ENCODE measurements around the gene ADAMTS7.
"Not testable (repeated sequence)": the region's sequence is repeated elsewhere in the genome, so short reads cannot be mapped to it uniquely, and the experiment has no call there.

ADAMTS7 gene

GRCh38 chr15:78752492-78753358 lies 58.5 kb downstream of the ADAMTS7 start:
- no peak for DNase-seq (ENCODE audit: low spot score)

GRCh38 chr15:78751602-78751979 lies 59.7 kb downstream of the ADAMTS7 start:
- no peak for DNase-seq (ENCODE audit: low spot score)

GRCh38 chr15:78750974-78751601 lies 60.2 kb downstream of the ADAMTS7 start:
- peak; percentile 94 for DNase-seq (ENCODE audit: low spot score)

- DNase-seq (ENCODE audit: low spot score) = no peak
Observed at GRCh38 chr15:78750566-78750965, 60.7 kb downstream of the ADAMTS7 start.

GRCh38 chr15:78749831-78750230 lies 61.4 kb downstream of the ADAMTS7 start:
- DNase-seq (ENCODE audit: low spot score) = no peak

GRCh38 chr15:78747877-78748276 lies 63.4 kb downstream of the ADAMTS7 start:
- DNase-seq (ENCODE audit: low spot score) = not testable (repeated sequence)

GRCh38 chr15:78741674-78742073 lies 69.6 kb downstream of the ADAMTS7 start:
- DNase-seq (ENCODE audit: low spot score) = not testable (repeated sequence)

- DNase-seq (ENCODE audit: low spot score) = no peak
Observed at GRCh38 chr15:78740904-78741274, 70.4 kb downstream of the ADAMTS7 start.

GRCh38 chr15:78739996-78740903 lies 71.0 kb downstream of the ADAMTS7 start:
- peak; percentile 60 for DNase-seq (ENCODE audit: low spot score)

GRCh38 chr15:78739206-78739605 lies 72.1 kb downstream of the ADAMTS7 start:
- DNase-seq (ENCODE audit: low spot score) = no peak

- DNase-seq (ENCODE audit: low spot score) = peak; percentile 42
Observed at GRCh38 chr15:78737931-78738558, 73.2 kb downstream of the ADAMTS7 start.

GRCh38 chr15:78737187-78737820 lies 74.0 kb downstream of the ADAMTS7 start:
- no peak for DNase-seq (ENCODE audit: low spot score)

GRCh38 chr15:78736286-78736685 lies 75.0 kb downstream of the ADAMTS7 start:
- not testable (repeated sequence) for DNase-seq (ENCODE audit: low spot score)

- no peak for DNase-seq (ENCODE audit: low spot score)
Observed at GRCh38 chr15:78734451-78735064, 76.7 kb downstream of the ADAMTS7 start.

- DNase-seq (ENCODE audit: low spot score) = no peak
Observed at GRCh38 chr15:78732634-78733033, 78.6 kb downstream of the ADAMTS7 start.

- no peak for DNase-seq (ENCODE audit: low spot score)
Observed at GRCh38 chr15:78730955-78731354, 80.3 kb downstream of the ADAMTS7 start.

GRCh38 chr15:78728427-78728826 lies 82.8 kb downstream of the ADAMTS7 start:
- not testable (repeated sequence) for DNase-seq (ENCODE audit: low spot score)

GRCh38 chr15:78727561-78727960 lies 83.7 kb downstream of the ADAMTS7 start:
- no peak for DNase-seq (ENCODE audit: low spot score)

- peak; percentile 46 for DNase-seq (ENCODE audit: low spot score)
Observed at GRCh38 chr15:78726870-78727551, 84.3 kb downstream of the ADAMTS7 start.

- DNase-seq (ENCODE audit: low spot score) = not testable (repeated sequence)
Observed at GRCh38 chr15:78719819-78720450, 91.3 kb downstream of the ADAMTS7 start.

Data from hematopoietic multipotent progenitor cell treated with erythropoietin and hydrocortisone succinate and interleukin-3 and kit ligand, for 15 days (in vitro differentiated cells).